GM12875 (cell line): ENCODE results near the gene SFXN3.
A peak's percentile ranks its signal among the peaks of the same experiment; 100 is the strongest.

Experiments used
- H3K4me3 ChIP-seq: one replicate; pipeline ENCODE4 v1.5.1; 2011; ENCODE audit warnings: low read depth, low read length, control low read depth
- CTCF ChIP-seq: IDR thresholded peaks from 2 replicates; pipeline ENCODE4 v1.5.1; 2011; ENCODE audit warnings: low read depth, mild to moderate bottlenecking, control low read depth, inconsistent platforms, low read length, moderate library complexity, borderline replicate concordance; ENCODE audit not compliant: insufficient read depth

SFXN3 gene

GRCh38 chr10:101000127-101000914, 30.7 kb upstream of the SFXN3 start:
- H3K4me3 ChIP-seq, result peak overlapping the region; percentile 89
- TF ChIP-seq CTCF, result no peak

GRCh38 chr10:101000915-101001658, 29.9 kb upstream of the SFXN3 start:
- no peak for TF ChIP-seq CTCF
- H3K4me3 ChIP-seq, result peak overlapping the region; percentile 15

- H3K4me3 ChIP-seq, result no peak overlapping the region
- TF ChIP-seq CTCF, result no peak
Measured at GRCh38 chr10:101001659-101002035, 29.4 kb upstream of the SFXN3 start.

- TF ChIP-seq CTCF, result no peak
- H3K4me3 ChIP-seq, result no peak overlapping the region
Measured at GRCh38 chr10:101002456-101002855, 28.6 kb upstream of the SFXN3 start.

DNA sequence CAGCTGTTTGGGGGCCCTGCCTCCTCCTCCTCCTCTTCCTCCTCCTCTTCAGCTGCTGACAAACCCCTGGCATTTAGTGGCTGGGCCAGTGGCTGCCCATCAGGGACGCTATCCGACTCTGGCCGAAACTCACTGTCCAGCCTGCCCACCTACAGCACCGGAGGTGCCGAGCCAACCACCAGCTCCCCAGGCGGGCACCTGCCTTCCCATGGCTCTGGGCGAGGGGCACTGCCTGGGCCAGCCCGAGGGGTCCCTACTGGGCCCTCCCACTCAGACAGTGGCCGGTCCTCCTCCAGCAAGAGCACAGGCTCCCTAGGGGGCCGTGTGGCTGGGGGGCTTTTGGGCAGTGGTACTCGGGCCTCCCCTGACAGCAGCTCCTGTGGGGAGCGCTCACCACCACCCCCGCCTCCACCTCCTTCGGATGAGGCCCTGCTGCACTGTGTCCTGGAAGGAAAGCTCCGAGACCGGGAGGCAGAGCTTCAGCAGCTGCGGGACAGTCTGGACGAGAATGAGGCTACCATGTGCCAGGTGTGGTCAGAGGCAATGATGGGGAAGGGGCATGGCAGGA, 27.3 kb upstream of the SFXN3 start:
- no peak for TF ChIP-seq CTCF
- H3K4me3 ChIP-seq, result no peak overlapping the region

GRCh38 chr10:101005361-101005760, 25.7 kb upstream of the SFXN3 start:
- TF ChIP-seq CTCF, result no peak
- H3K4me3 ChIP-seq, result no peak overlapping the region

DNA sequence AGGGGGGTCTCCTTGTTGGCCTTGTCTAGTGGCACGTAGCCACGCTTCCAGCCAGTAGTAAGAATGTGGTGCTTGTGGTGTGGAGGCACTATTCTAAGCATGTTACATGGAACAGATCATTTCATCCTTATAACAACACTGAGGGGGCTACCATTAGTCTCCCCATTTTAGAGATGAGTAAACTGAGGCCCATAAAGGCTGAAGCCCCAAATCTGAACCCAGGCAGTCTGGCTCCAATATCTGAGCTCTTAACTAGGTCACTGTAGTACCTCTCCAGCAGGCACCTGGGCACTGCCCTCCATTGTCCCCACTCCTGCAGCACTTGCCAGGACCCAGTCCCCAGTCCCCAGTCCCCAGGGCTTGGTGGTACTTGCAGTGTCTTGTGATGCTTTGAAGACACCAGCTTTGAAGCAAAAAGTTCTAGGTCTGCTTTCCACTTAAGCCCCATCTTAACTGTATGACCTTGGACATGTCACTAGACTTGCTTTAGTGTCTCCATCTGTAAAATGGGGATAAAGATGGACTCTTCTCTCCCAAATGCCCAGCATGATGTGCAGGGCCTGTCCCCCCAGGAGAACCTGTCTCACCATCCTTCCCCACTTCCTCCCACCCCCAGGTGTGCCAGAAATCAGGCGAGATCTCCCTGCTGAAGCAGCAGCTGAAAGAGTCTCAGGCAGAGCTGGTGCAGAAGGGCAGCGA, 25.0 kb upstream of the SFXN3 start:
- TF ChIP-seq CTCF, result no peak
- H3K4me3 ChIP-seq, result no peak overlapping the region
